Stimulated activated naive CD8-positive, alpha-beta T cell treated with anti-CD3 and anti-CD28 coated beads, Interleukin-15, Interleukin-2, amounts not matched to agents 100 ng/mL and 50 ng/mL, for 24 hours (primary cell): ENCODE results near the gene CD8A.
A peak's percentile ranks its signal among the peaks of the same experiment; 100 is the strongest.

Source experiments
- H3K27ac Mint-ChIP-seq: one replicate; pipeline ENCODE4 v1.8.0; 2021; ENCODE audit warnings: mild to moderate bottlenecking, mixed read lengths
- H3K27me3 Mint-ChIP-seq: one replicate; pipeline ENCODE4 v1.8.0; 2021; ENCODE audit warnings: mixed read lengths
- H3K36me3 Mint-ChIP-seq: one replicate; pipeline ENCODE4 v1.8.0; 2021; ENCODE audit warnings: low read depth, mixed read lengths
- H3K4me1 Mint-ChIP-seq: one replicate; pipeline ENCODE4 v1.8.0; 2021; ENCODE audit warnings: low read depth, mixed read lengths
- H3K4me3 Mint-ChIP-seq: one replicate; pipeline ENCODE4 v1.8.0; 2021; ENCODE audit warnings: mild to moderate bottlenecking, mixed read lengths
- H3K9me3 Mint-ChIP-seq: one replicate; pipeline ENCODE4 v1.8.0; 2021; ENCODE audit warnings: mixed read lengths

The CD8A gene

DNA sequence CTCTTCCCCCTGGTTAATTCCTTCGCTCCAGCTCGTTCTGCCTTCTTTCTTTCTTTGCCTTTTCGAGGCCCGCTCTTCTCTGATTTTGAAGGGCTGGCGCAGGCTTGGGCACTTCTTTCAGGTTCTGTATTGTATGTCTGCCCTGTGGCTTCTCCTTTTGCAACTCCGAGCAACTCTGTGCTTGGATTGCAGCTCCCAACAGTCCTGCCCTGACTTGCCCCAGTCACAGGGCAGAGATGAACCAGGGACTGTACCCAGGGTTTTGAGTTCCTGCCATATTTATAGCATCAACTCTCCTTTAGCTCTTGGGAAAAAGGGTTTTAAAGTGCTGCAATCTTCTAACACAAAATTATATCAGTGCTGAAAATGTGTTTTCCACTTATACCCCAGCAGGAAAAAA lies 31.1 kb upstream of the CD8A start:
- no peaks in the 10 kb centered on the region for H3K27me3 Mint-ChIP-seq
- H3K36me3 Mint-ChIP-seq, result no peaks in the 10 kb centered on the region
- H3K4me1 Mint-ChIP-seq, result peaks cover 93% of the 10 kb centered on the region
- H3K9me3 Mint-ChIP-seq, result no peaks in the 10 kb centered on the region
- peak overlapping the region; percentile 96 for H3K27ac Mint-ChIP-seq
- peak overlapping the region; percentile 82 for H3K4me3 Mint-ChIP-seq

DNA sequence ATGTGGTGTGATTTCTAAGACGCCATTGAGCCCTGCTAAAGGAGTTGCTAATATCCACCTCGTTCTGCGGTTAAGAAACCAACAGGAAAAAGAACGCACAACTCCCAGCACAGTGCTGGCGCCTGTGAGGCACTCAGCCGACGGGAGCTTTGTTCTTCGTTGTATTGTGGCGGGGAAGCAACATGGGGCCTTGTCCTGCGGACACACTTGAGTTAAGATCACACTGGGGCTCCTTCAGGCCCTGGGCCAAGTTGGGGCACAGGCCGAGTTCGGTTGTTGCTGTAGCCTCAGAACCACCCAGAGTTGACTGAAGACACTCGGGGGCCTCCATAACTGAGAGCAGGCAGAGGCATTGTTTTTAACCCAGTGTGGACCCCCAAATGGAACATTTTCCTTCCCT lies 30.6 kb upstream of the CD8A start:
- H3K27me3 Mint-ChIP-seq, result no peaks in the 10 kb centered on the region
- no peaks in the 10 kb centered on the region for H3K36me3 Mint-ChIP-seq
- H3K4me3 Mint-ChIP-seq, result peak overlapping the region; percentile 82
- H3K9me3 Mint-ChIP-seq, result no peaks in the 10 kb centered on the region
- H3K27ac Mint-ChIP-seq, result peak overlapping the region; percentile 96
- H3K4me1 Mint-ChIP-seq, result peaks cover 93% of the 10 kb centered on the region

DNA sequence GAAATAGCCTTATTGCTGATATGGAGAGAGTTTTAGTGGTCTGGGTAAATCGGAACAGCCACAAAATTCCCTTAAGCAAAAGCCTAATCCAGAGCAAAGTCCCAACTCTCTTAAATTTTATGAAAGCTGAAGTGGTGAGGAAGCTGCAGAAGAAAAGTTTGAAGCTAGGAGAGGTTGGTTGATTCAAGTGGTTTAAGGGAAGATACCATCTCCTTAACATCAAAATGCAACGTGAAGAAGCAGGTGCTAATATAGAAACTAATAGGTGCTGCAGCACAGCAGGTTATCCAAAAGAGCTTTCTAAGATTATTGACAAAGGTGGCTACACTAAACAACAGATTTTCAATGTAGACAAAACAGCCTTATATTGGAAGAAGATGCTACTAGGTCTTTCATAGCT lies 28.2 kb upstream of the CD8A start:
- no peaks in the 10 kb centered on the region for H3K27me3 Mint-ChIP-seq
- peak overlapping the region; percentile 14 for H3K4me3 Mint-ChIP-seq
- H3K4me1 Mint-ChIP-seq, result peaks cover 93% of the 10 kb centered on the region

DNA sequence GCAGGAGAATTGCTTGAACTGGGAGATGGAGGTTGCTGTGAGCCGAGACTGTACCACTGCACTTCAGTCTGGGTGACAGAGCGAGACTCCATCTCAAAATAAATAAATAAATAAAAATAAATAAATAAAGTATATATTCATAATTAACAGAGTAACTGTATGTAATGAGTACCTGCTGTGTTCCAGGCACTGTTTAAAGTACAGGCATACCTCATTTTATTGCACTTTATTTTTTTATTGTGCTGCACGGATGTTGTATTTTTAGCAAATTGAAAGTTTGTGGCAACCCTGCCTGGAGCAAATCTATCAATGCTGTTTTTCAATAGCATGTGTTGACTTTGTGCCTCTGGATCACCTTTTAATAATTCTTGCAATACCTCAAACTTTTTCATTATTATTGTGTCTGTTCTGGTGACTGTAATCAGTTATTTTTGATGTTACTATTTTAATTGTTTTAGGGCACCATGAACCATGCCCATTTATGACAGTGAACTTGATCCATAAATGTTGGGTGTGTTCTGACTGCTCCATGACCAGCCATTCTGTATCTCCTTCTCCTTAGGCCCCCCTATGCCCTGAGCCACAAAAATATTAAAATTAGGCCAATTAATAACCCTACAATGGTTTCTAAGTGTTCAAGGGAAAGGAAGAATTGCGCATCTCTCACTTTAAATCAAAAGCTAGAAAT lies 27.5 kb upstream of the CD8A start:
- Mint-ChIP-seq H3K4me3 (peak overlapping the region; percentile 14), H3K9me3 (no peaks in the 10 kb centered on the region), H3K27me3 (no peaks in the 10 kb centered on the region), H3K27ac (peak overlapping the region; percentile 0), H3K36me3 (peaks cover 8% of the 10 kb centered on the region), H3K4me1 (peaks cover 93% of the 10 kb centered on the region)

More for the DNA sequence above, 28.2 kb upstream of the CD8A start:
- Mint-ChIP-seq H3K9me3 (no peaks in the 10 kb centered on the region), H3K27ac (no peak overlapping the region), H3K36me3 (peaks cover 2% of the 10 kb centered on the region)

GRCh38 chr2:86815611-86816010 lies 24.9 kb upstream of the CD8A start:
- H3K27ac Mint-ChIP-seq, result peak overlapping the region; percentile 83
- no peaks in the 10 kb centered on the region for H3K9me3 Mint-ChIP-seq
- H3K27me3 Mint-ChIP-seq, result no peaks in the 10 kb centered on the region
- peaks cover 89% of the 10 kb centered on the region for H3K4me1 Mint-ChIP-seq
- peak overlapping the region; percentile 12 for H3K4me3 Mint-ChIP-seq
- peaks cover 9% of the 10 kb centered on the region for H3K36me3 Mint-ChIP-seq

DNA sequence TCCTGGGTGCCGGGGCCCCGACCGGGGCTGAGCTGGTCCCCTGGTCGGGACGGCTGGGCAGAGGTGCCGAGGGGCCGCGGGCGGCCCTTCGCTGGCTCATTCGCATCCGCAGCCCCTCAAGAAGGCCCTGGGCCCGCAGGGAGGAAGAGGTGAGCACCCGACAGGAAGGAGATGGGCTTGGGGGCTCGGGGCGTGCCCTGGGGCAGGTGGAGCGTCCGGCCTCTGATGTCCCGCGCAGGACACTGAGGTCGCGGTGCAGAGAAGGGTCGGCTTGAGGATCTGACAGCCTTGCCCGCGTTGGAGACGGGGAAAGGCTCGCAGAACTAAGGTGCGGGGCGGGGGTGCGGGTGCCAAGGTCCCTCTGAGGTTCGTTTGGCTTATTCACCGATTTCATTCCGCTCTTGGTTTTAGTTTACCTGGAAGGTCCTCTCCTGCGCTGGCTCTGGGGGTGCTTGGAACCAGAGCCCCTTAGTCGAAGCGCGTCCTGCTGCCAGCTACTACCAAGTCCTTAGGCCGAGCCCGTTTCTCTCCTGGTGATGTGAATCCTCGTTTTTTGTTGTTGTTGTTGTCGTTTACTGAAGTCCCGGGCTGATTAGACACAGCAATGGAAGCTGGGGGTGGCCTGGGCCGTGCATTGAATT lies 18.9 kb upstream of the CD8A start:
- Mint-ChIP-seq H3K27ac (peak overlapping the region; percentile 93), H3K27me3 (peaks cover 3% of the 10 kb centered on the region), H3K4me1 (peaks cover 82% of the 10 kb centered on the region), H3K36me3 (peaks cover 12% of the 10 kb centered on the region), H3K9me3 (no peaks in the 10 kb centered on the region), H3K4me3 (peak overlapping the region; percentile 95)

DNA sequence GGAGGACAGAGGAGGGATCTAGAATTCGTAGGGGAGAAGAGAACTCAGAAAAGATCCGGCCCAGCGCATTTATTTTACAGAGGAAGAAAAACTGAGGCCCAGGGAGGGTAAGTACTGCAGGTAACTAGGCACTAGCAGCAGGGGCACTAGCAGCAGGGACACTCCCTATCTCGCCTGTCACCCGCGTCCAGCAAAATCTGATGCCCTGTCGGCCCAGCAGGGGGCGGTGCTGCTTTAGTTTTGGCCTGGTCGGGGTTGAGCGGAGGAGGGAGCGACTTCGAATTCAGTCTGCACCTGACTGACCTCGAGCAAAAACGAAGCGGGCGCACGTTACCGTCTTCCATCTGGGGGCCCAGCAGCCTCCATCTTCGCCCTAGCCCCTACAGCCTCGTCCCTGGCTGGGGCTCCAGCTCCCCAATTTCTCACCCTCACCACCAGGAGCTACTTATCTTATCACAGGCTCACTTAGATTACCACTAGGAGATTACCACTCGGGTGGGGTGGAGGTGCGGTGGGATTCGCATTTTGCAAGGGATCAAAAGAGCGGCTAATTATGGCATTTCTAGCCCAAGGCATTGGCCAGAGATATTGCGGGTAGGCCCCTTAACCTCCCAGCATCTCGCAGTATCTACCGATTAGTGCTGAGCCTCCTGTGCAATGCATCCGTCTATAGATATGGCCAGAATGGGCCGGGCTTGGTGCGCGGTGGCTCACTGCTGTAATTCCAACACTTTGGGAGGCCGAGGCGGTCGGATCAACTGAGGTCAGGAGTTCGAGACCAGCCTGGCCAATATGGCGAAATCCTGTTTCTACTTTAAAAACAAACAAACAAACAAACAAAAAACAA lies 17.8 kb upstream of the CD8A start:
- H3K4me1 Mint-ChIP-seq, result peaks cover 79% of the 10 kb centered on the region
- H3K4me3 Mint-ChIP-seq, result peak overlapping the region; percentile 95
- peaks cover 3% of the 10 kb centered on the region for H3K27me3 Mint-ChIP-seq
- peak overlapping the region; percentile 90 for H3K27ac Mint-ChIP-seq
- H3K9me3 Mint-ChIP-seq, result no peaks in the 10 kb centered on the region
- peaks cover 6% of the 10 kb centered on the region for H3K36me3 Mint-ChIP-seq

DNA sequence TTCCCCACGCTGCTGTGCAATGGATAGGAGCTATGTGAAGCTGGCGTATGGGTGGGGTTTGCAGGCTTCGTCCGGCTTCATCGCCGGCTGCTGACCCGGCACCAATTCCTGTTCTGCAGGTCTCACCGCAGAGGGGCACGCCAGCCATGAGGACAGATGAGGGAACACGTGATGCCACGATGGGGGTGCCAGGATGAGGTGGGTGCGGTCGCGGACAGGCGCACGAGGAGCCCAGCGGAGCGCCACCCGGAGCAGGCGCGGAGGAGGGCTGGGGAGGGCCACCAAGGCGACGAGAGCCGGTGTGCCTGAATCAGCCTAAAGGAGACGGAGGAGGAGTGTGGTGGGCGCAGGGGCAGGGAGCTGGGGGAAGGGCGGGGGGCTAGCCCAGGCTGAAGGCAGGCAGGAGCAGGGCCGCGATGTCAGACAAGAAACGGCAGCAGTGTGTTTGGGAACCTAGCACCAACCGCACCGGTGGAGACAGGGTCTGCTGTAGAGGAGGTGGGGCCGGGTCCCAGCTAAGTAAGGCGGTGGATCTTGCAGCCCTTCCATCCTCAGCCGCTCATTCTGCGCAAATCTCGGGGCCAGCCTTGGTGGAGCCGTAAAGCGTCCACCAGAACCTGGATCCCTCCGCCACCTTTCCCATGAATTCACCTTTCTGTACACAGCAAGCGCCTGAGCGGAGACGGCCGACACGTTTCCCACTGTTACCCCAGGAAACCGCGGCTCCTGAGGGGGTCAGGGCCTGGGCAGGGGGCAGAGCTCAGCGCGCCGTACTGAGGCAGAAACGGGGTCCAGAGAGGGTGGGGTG lies 17.0 kb upstream of the CD8A start:
- Mint-ChIP-seq H3K27me3 (peaks cover 3% of the 10 kb centered on the region), H3K27ac (peak overlapping the region; percentile 90), H3K36me3 (peaks cover 4% of the 10 kb centered on the region), H3K9me3 (no peaks in the 10 kb centered on the region), H3K4me1 (peaks cover 71% of the 10 kb centered on the region), H3K4me3 (peak overlapping the region; percentile 95)

DNA sequence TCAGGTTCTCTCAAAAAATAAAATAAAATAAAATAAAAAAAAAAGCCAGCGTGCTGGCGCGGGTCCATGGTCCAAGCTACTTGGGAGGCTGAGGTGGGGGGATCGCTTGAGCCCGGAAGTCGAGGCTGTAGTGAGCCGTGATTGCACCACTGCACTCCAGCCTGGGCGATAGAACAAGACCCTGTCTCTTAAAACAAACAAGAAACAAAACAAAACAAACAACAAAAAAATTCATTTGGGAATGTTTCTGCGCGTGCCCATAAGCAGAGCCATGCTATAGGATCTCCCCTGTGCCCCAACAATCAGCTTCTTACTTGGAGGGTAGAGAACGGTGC lies 16.4 kb upstream of the CD8A start:
- Mint-ChIP-seq H3K9me3 (no peaks in the 10 kb centered on the region), H3K4me1 (peaks cover 65% of the 10 kb centered on the region), H3K4me3 (peak overlapping the region; percentile 95), H3K36me3 (peaks cover 4% of the 10 kb centered on the region), H3K27ac (peak overlapping the region; percentile 90), H3K27me3 (peaks cover 3% of the 10 kb centered on the region)

GRCh38 chr2:86806059-86806857 lies 15.5 kb upstream of the CD8A start:
- Mint-ChIP-seq H3K36me3 (peaks cover 4% of the 10 kb centered on the region), H3K27ac (peak overlapping the region; percentile 90), H3K4me3 (peak overlapping the region; percentile 95), H3K9me3 (no peaks in the 10 kb centered on the region), H3K27me3 (peaks cover 3% of the 10 kb centered on the region), H3K4me1 (peaks cover 56% of the 10 kb centered on the region)

DNA sequence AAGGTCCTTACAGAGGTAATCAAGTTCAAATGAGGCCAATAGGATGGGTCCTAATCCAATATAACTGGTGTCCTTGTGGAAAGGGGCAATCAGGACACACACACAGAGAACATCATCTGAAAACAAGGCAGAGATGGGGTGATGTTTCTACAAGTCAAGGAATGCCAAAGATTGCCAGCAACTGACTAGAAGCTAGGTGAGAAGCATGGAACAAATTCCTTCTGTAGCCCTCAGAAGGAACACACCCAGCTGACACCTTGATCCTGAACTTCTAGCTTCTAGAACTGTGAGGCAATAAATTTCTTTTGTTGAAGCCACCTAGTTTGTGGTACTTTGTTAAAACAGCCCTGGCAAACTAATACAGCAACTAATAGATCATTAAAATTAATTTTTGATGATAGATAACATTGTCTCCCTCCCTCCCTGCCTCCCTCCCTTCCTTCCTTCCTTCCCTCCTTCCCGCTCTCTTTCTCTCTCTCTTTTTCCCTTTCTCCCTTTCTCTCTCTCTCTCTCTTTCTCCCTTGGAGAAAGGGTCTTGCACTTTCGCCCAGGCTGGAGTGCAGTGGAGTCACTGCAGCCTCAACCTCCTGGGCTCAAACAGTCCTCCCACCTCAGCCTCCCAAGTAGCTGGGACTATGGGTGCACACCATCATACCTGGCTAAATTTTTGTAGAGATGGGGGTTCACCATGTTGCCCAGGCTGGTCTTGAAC lies 10.3 kb upstream of the CD8A start:
- no peak overlapping the region for H3K27ac Mint-ChIP-seq

GRCh38 chr2:86794861-86795260 lies 4.1 kb upstream of the CD8A start:
- Mint-ChIP-seq H3K4me1 (peaks cover 49% of the 10 kb centered on the region), H3K27ac (peak overlapping the region; percentile 77), H3K9me3 (peaks cover 25% of the 10 kb centered on the region), H3K4me3 (peak overlapping the region; percentile 64), H3K36me3 (peaks cover 41% of the 10 kb centered on the region), H3K27me3 (no peaks in the 10 kb centered on the region)

More for the DNA sequence above, 10.3 kb upstream of the CD8A start:
- peaks cover 27% of the 10 kb centered on the region for H3K36me3 Mint-ChIP-seq
- no peaks in the 10 kb centered on the region for H3K27me3 Mint-ChIP-seq
- peaks cover 14% of the 10 kb centered on the region for H3K9me3 Mint-ChIP-seq
- H3K4me3 Mint-ChIP-seq, result no peak overlapping the region
- peaks cover 21% of the 10 kb centered on the region for H3K4me1 Mint-ChIP-seq

DNA sequence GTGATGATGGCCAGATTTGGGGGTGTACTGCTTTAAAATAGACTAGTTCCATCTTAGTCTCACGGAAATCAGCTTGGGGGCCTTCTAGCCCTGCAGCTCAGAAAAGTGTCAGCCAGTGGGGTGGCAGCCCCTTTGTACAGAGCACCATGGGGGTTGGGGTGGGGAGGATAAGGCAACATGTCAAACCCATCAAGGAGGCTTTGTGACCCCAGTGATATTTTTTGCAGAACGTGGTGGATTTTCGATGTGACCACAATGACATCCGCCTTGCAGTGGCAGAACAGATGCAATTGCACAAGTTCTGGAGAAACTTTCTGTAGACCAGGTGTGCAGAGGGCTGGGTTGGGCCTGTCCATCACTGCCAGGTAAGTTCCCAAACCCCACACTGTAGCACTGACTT lies 3.0 kb upstream of the CD8A start:
- Mint-ChIP-seq H3K27me3 (no peaks in the 10 kb centered on the region), H3K36me3 (peaks cover 42% of the 10 kb centered on the region), H3K4me3 (peak overlapping the region; percentile 64), H3K4me1 (peaks cover 50% of the 10 kb centered on the region), H3K27ac (peak overlapping the region; percentile 77), H3K9me3 (peaks cover 25% of the 10 kb centered on the region)
